Upper lobe of left lung (tissue), 4 donors: ENCODE measurements around the gene SEMA4D.

Experiments used
- CTCF ChIP-seq, 6 experiments: fragments of 450-650 bp in 4 of 6; fragments of 200-600 bp in 2 of 6; sonication (generic) in 2 of 6; IDR thresholded peaks; one replicate each; pipeline ENCODE4 v1.5.1; 2016 to 2019; ENCODE audit warnings: antibody characterized with exemption in 6 of 6
- EP300 ChIP-seq, 4 donors: sonication (generic); formaldehyde crosslinking; IDR thresholded peaks; one replicate each; pipeline ENCODE4 v1.5.1; 2017; ENCODE audit warnings: antibody characterized with exemption in 4 of 4, control low read depth in 2 of 4

- TF ChIP-seq EP300 (IDR thresholded peaks at IDR 0.05): no peak
- TF ChIP-seq CTCF (IDR thresholded peaks at IDR 0.05): no peak
These were observed 184.1 kb downstream of the SEMA4D start for GRCh38 chr9:89313842-89314241.
